Measurements from ENCODE around the gene KIF9.
"Not testable (repeated sequence)": the region's sequence is repeated elsewhere in the genome, so short reads cannot be mapped to it uniquely, and the experiment has no call there.

The KIF9 gene

DNA sequence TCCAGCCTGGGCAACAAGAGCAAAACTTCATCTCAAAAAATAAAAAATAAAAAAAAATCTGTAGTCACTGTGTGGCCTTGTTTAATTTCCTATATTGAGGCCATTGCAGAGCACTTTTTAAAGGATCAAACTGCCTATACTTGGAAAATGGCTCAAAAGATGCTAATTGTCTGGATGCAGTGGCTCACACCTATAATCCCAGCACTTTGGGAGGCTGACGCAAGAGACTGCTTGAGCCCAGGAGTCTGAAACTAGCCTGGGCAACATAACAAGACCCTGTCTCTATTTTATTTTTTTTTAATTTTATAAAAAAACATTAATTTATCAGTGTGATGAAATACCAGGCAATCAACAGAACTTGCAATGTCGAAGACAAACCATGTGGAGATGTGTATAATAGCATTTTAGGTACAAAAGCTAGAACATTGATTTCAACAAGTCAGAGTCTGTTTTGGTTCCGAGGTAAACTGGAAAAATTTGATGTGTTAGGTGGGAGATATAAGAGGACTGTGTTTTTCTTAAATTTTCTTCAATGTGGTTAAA is 71.7 kb downstream of the KIF9 start:
- H3K4me1 ChIP-seq (ENCODE audit: insufficient read depth, low read length): no peaks in the 10 kb centered on the region
- H2AFZ ChIP-seq (ENCODE audit: low read depth, low read length): no peak overlapping the region
- no peak for TF ChIP-seq CTCF (IDR thresholded peaks at IDR 0.05; ENCODE audit: borderline replicate concordance, extremely low read depth, low read length, poor library complexity, severe bottlenecking)
- H3K79me2 ChIP-seq (ENCODE audit: insufficient read depth, low read length): no peaks in the 10 kb centered on the region
- ATAC-seq (ENCODE audit: insufficient read depth, low read depth): no peak
- no peak overlapping the region for H3K9ac ChIP-seq (ENCODE audit: low read depth, low read length)
- H3K27me3 ChIP-seq (ENCODE audit: insufficient read depth, low read length, poor library complexity): no peaks in the 10 kb centered on the region
- H4K20me1 ChIP-seq (ENCODE audit: insufficient read depth, low read length): no peaks in the 10 kb centered on the region
- no peaks in the 10 kb centered on the region for H3K36me3 ChIP-seq (ENCODE audit: insufficient read depth, low read length)
- no peaks in the 10 kb centered on the region for H3K9me3 ChIP-seq (ENCODE audit: insufficient read depth, low read length, severe bottlenecking)
- DNase-seq: no peak
- no peak overlapping the region for H3K4me3 ChIP-seq (ENCODE audit: low read depth in 1 of 2, low read length in 2 of 2)
- H3K27ac ChIP-seq (ENCODE audit: low read length): no peak overlapping the region
- no peak overlapping the region for H3K4me2 ChIP-seq (ENCODE audit: insufficient read depth, low read length)

GRCh38 chr3:47206022-47206421 is 76.6 kb downstream of the KIF9 start:
- H3K4me2 ChIP-seq (ENCODE audit: insufficient read depth, low read length); DNase-seq; H2AFZ ChIP-seq (ENCODE audit: low read depth, low read length); H3K27me3 ChIP-seq (ENCODE audit: insufficient read depth, low read length, poor library complexity); H3K9me3 ChIP-seq (ENCODE audit: insufficient read depth, low read length, severe bottlenecking); H3K4me3 ChIP-seq (ENCODE audit: low read depth in 1 of 2, low read length in 2 of 2); H3K4me1 ChIP-seq (ENCODE audit: insufficient read depth, low read length); H4K20me1 ChIP-seq (ENCODE audit: insufficient read depth, low read length); ATAC-seq (ENCODE audit: insufficient read depth, low read depth); H3K27ac ChIP-seq (ENCODE audit: low read length); H3K36me3 ChIP-seq (ENCODE audit: insufficient read depth, low read length); H3K9ac ChIP-seq (ENCODE audit: low read depth, low read length); H3K79me2 ChIP-seq (ENCODE audit: insufficient read depth, low read length): not testable (repeated sequence)

DNA sequence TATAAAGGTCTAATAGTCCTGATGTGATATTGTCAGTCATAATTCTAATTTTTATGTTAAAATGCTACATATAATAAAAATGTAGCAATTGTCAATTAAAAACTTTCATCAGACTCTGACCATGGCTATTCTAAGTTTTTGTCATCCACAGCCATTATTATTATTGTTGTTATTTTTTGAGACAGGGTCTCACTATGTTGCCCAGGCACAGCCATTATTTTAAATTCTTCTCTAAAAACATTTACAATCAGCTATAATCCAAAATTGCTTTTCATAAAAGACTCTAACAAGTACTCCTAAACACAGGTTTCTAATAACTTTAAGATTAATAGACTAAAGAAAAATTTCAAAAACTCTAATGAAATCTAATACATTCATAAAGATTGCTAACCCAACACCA is 77.7 kb downstream of the KIF9 start:
- no peaks in the 10 kb centered on the region for H3K4me1 ChIP-seq (ENCODE audit: insufficient read depth, low read length)
- no peak overlapping the region for H3K9ac ChIP-seq (ENCODE audit: low read depth, low read length)
- H3K4me3 ChIP-seq (ENCODE audit: low read depth in 1 of 2, low read length in 2 of 2): no peak overlapping the region
- H3K9me3 ChIP-seq (ENCODE audit: insufficient read depth, low read length, severe bottlenecking): no peaks in the 10 kb centered on the region
- H3K27ac ChIP-seq (ENCODE audit: low read length): no peak overlapping the region
- no peaks in the 10 kb centered on the region for H3K27me3 ChIP-seq (ENCODE audit: insufficient read depth, low read length, poor library complexity)
- DNase-seq (no peak), ATAC-seq (ENCODE audit: insufficient read depth, low read depth) (no peak)
- no peaks in the 10 kb centered on the region for H3K79me2 ChIP-seq (ENCODE audit: insufficient read depth, low read length)
- H3K4me2 ChIP-seq (ENCODE audit: insufficient read depth, low read length): no peak overlapping the region
- H4K20me1 ChIP-seq (ENCODE audit: insufficient read depth, low read length): no peaks in the 10 kb centered on the region
- H3K36me3 ChIP-seq (ENCODE audit: insufficient read depth, low read length): no peaks in the 10 kb centered on the region
- no peak overlapping the region for H2AFZ ChIP-seq (ENCODE audit: low read depth, low read length)
- TF ChIP-seq EZH2 (IDR thresholded peaks at IDR 0.05; ENCODE audit: borderline replicate concordance, low read depth, low read length, severe bottlenecking): no peak

DNA sequence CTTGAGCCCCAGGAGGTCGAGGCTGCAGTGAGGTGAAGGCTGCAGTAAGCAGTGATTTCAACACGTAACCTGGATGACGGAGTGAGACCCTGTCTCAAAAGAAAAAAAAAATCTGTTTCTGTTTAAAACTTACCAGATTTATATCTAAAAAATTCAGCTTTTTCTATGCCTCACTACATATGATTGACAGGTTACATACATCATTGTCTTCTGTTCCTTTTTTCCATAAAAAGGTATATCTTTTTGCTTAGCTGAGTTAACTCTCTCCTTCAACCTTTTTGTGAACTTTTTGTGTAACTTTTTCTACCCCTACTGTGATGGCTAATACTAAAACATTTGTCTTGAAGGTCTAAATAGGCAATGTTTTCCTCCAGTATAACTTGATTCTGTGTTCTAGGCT is 80.1 kb downstream of the KIF9 start:
- DNase-seq (no peak), ATAC-seq (ENCODE audit: insufficient read depth, low read depth) (no peak)
- H3K4me1 ChIP-seq (ENCODE audit: insufficient read depth, low read length): no peaks in the 10 kb centered on the region
- TF ChIP-seq EZH2 (IDR thresholded peaks at IDR 0.05; ENCODE audit: borderline replicate concordance, low read depth, low read length, severe bottlenecking) (no peak), CTCF (IDR thresholded peaks at IDR 0.05; ENCODE audit: borderline replicate concordance, extremely low read depth, low read length, poor library complexity, severe bottlenecking) (no peak)
- H3K36me3 ChIP-seq (ENCODE audit: insufficient read depth, low read length): no peaks in the 10 kb centered on the region
- no peak overlapping the region for H3K4me2 ChIP-seq (ENCODE audit: insufficient read depth, low read length)
- H3K79me2 ChIP-seq (ENCODE audit: insufficient read depth, low read length): no peaks in the 10 kb centered on the region
- no peaks in the 10 kb centered on the region for H3K9me3 ChIP-seq (ENCODE audit: insufficient read depth, low read length, severe bottlenecking)
- no peak overlapping the region for H2AFZ ChIP-seq (ENCODE audit: low read depth, low read length)
- no peak overlapping the region for H3K4me3 ChIP-seq (ENCODE audit: low read depth in 1 of 2, low read length in 2 of 2)
- no peak overlapping the region for H3K27ac ChIP-seq (ENCODE audit: low read length)
- no peaks in the 10 kb centered on the region for H3K27me3 ChIP-seq (ENCODE audit: insufficient read depth, low read length, poor library complexity)
- H4K20me1 ChIP-seq (ENCODE audit: insufficient read depth, low read length): no peaks in the 10 kb centered on the region
- no peak overlapping the region for H3K9ac ChIP-seq (ENCODE audit: low read depth, low read length)

Data from DND-41 (cell line).